Medulla oblongata (tissue), 1 donor: Measurements from ENCODE around the gene PAQR4.

Experiments
- DNase-seq: peaks from one replicate; pipeline ENCODE4 v3.0.0-alpha.2; 2015; ENCODE audit errors: extremely low spot score

PAQR4 gene

DNA sequence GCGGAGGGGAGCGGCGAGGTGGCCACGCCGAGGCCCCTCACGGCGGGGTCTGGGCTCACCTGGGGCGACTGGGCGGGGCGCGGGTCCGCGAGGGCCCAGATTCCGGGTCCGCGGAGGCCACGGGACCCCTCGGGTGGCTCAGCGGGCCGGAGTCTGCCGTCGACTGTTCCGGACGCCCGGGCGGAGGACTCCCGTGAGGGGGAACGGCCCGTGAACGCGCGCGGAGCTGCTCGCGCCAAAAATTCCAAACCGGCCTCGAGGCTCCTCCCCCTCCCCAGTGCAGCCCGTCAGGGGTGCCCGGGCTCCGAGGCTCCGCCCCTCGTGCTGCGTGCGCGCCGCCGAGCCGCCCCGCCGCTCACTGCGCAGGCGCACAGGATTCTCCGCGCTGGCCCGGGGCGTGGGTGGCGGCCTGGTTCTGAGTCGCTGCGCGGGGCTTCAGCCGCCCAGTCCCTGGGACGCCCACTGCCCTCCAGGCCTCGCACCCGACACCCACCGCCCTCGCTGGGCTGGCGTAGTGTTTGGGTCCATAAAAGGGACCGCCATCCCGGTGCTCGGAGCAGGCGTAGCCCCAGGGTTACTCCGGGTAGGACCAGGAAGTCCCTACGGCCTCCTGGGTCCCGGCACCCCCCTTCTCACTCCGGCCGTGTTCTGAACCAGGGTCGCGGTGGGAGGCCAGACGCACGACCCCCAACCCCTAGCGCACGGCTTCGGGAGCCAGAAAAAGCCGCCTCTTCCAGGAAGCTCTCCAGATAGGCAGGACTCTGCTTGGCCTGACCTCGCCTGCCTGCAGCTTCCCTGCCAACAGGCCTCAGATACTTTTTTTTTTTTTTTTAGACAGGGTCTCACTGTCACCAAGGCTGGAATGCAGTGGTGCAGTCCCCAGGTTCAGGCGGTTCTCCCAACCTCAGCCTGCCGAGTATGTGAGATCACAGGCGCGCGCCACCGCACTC is 11.4 kb downstream of the PAQR4 start, which contains the start of gene PKMYT1:
Gene PKMYT1 (minus strand): TSS at position 220 of the 950 bp plus-strand sequence. CDS start 789 bp downstream, outside the sequence.
- peak; percentile 92 for DNase-seq

DNA sequence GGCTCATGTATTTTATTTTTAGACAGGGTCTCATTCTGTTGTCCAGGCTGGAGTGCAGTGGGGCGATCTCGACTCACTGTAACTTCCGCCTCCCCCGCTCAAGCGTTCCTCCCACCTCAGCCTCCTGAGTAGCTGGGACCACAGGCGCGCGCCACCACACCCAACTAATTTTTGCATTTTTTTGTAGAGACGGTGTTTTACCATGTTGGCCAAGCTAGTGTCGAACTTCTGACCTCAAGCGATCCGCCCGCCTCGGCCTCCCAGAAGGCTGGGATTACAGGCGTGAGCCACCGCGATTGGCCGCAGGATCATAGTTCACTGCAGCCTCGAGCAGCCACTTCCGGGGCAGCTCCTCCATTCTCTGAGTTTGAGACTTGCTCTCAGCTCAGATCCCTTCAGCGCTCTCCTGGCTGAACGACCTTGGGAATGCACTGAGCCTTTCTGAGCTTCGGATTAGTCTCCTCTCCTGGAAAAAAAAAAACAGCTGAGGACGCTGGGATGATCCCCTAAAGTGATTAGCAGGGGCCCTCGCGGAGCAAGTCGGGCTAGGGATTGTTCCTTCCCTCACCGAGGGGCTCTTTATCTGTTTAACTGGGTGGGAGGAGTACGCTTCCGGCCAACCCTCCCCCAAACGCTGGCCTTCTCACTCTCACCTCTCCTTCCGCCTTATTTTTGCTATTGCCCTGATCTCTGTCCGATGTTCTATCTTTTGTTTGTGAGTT is 12.2 kb downstream of the PAQR4 start:
- no peak for DNase-seq

DNA sequence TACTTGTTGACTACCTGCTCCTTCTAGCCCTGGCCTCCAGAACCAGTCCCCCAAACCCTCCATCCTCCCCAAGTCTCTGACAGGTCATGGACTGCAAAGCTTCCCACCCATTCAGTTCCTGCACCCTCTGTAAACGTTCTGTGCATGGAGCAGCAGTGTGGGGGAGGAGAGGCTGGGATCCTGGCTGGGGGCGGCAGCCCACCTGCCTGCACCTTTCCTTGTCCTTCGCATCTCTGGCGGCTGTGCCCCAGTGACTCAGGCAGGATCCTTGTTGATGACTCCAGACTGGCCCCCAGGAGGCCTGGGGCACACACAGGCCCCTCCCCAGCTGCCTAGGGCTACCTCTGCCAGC is 12.7 kb downstream of the PAQR4 start:
- DNase-seq: no peak

DNA sequence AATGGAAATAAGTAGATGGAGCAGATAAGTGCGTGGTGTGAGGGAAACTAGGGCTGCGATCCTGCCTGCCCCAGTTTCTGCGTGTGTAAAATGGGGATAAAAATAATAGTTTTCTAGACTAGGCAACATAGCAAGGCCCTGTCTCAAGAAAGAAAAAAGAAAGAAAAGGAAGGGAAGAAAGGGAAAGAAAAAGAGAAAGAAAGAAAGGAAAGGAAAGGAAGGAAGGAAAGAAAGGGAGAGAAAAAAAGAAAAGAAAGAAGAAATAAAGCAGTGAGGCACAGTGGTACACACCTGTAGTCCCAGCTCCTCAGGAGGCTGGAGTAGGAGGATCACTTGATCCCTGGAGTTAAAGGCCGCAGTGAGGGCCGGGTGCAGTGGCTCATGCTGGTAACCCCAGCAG is 13.3 kb downstream of the PAQR4 start:
- no peak for DNase-seq

DNA sequence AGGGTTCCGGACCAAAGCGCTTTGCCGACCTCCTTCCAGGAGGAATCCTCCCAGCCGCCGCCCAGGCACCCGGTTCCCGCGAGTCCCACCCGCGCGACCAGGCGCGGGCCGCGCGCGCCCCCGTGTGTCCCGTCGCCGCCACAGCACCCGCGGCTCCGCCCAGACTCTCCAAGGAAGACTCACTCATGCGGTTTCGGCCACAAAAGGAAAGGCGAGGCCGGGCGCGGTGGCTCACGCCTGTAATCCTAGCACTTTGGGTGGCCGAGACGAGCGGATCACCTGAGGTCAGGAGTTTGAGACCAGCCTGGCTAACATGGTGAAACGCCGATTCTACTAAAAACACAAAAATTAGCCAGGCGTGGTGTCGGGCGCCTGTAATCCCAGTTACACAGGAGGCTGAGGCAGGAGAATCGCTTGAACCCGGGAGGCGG is 14.6 kb downstream of the PAQR4 start:
- peak; percentile 85 for DNase-seq

DNA sequence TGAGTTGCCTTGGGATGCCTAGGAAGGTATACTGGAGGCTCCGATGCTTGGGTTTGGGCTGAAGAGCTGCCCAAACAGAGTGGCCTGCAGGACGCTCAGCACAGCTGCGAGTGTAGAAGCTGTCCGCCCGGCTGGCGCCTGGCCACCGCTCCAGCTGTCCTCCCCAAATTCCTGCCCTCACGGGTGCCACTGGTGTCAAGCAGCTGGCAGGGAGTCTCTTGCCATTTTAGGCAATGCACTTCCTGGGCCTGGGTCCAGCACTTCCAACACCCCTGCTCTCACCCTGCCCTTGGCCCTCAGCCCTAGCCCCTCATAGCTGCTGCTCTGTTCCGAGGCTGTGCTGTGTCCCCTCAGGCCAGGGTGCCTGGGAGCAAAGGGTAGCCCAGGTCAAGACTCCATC is 16.3 kb downstream of the PAQR4 start:
- DNase-seq: no peak

DNA sequence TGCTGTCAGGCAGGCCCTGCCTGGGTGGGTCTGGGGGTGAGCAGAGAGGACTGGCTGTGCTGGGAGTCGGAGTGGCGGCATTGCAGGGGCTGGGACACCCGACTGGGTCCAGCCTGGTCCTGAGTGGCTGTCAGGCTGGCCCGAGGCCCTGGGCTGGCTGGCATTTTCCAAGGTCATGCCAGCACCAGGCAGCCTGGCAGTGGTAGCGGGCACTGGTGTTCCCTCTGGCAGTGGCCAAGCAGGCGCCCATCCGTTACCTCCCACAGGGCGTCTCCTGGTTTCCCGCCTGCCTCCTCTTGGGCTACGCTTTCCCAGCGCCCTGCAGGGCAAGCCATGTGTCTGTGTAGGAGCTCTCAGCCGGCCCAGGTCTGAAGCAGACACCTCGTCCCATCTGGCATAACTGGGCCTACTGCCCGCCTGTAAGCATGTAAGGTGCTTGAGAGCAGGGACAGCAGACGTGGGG is 16.8 kb downstream of the PAQR4 start:
- no peak for DNase-seq

DNA sequence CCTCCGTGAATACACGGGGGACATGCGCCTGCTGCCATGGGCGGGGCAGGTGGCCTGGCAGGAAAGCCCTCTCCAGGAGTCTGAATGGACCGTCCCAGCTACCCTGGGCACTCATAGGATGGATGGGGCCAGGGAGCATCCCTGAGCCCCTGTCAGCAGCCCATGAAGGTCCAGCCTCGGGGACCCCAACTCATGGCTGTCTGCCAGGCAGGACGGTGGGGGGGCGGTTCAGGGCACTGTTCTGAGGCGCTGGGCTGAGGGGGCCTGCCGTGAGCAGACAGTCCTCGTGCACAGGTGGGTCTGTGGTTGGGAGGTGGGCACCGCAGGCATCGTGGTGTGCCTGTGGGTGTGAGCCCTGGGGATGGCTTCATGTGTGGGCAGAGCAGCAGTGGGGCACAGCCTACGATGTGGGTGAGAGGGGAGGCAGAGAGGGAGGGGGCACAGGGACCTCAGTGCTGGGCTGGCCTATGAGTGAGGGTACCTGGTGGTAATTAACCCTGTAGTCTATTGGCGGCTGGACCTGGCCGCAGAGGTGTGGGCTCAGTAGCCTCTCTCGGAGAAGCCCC is 17.6 kb downstream of the PAQR4 start:
- DNase-seq: no peak

DNA sequence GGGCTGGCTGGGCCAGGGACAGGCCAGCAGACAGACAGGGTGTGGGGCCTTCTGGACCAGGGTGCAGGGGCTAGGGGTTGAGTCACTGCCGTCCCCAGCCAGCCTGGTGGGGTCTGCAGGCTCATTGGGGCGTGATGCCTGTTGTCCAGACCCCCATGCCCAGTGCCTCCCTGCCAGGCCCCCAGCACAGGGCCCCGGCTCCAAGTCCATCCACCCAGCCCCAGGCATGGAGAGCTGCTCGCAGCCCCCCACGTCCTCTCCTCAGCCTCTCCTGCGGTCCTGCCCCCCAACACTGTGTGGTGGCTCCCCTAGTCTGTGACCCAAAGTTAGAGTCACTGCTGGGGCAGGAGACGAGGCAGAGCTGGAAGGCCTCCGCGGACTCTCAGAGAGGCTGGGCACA is 18.1 kb downstream of the PAQR4 start:
- no peak for DNase-seq

DNA sequence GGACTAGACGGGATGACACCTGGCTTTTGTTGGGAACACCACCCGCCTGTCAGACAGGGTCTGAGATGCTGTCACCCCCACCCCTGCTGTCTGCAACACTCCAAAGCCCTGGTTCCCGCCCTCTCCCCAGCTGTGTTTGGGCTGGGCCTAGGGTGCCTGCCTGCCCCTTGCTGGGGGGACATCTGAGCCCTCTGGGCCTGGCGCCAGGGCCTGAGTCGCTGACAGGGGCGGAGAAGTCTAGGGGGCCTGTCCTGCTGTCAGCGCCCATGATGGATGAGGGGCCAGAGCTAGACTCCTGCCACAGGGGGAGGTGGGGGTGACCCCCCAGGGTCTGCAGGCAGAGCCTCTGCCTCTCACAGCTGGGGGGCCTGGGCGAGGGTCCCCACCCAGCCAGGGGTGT is 18.7 kb downstream of the PAQR4 start:
- DNase-seq: no peak

DNA sequence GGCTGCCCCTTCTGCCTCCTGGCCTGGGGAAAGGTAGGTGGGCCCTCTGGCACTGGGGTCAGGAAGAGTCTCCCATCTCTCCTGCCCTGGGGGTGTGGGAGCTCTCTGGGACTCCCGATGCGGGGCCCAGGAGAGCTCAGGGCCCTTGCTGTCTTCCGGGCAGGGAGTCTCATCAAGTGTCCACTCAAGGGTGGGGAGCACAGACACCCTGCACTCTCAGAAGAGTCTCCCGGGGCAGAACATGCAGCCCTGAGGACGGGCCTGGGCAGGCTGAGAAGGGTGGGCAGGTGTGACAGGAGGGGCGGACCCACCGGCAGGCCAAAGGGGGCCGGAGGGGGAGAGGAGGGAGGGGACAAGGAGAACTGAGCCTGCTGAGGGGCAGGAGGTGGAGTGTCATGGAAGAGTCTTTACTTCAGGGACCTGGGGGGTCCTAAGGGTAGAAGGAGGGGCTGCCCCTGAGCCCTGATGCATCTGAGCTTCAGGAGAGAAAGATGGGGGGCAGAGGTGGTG is 19.5 kb downstream of the PAQR4 start:
- DNase-seq: no peak

DNA sequence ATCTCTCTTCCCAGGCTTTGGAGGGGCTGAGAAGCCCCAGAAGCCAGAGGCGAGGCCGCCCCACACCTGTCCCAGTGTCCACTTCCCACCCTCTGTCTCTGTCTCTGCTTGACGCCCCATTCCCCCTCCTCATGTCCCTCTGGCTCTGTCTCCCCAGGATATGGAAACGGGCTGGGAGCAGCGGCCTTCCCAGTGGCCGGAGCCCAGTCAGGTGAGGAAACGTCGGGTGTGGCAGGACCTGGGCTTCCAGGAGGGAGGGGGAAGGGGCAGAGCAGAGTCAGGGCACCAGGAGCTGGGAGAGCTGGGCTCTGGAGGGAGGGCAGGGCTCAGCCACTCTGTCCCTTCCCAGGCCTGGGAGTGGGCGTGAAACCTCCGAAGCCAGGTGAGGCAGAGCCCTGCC is 21.7 kb downstream of the PAQR4 start:
- no peak for DNase-seq

DNA sequence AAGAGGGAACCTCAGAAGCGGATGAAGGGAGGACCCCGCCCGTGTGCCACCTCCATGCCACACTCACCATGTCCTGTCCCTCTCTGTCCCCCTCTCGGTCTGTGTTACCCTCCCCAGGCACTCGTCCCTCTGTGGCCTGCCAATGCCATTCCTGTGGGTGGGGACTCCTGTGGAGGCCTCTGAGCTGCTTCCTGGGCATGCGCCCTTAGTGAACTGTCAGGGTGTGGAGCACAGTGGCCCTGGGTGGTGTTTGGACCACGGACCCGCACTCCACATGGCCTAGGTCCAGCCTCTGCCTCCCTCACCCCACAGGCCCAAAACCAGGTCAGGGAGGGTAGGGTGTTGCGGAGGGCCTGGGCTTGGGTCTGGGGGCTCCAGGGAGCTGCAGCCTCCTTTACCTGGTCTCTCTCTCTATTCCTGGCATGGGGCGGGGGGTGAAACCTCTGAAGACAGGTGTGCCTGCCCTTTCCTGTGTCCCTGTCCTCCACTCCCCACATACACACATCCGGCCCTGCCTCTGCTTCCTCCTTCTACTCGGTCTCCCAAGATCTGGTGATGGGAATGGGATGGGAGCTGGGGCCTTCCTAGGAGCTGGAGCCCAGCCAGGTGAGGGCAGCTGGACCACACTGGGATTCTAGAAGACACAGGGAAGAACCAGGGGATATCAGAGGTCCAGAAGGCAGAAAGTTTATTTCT is 22.6 kb downstream of the PAQR4 start:
- no peak for DNase-seq

DNA sequence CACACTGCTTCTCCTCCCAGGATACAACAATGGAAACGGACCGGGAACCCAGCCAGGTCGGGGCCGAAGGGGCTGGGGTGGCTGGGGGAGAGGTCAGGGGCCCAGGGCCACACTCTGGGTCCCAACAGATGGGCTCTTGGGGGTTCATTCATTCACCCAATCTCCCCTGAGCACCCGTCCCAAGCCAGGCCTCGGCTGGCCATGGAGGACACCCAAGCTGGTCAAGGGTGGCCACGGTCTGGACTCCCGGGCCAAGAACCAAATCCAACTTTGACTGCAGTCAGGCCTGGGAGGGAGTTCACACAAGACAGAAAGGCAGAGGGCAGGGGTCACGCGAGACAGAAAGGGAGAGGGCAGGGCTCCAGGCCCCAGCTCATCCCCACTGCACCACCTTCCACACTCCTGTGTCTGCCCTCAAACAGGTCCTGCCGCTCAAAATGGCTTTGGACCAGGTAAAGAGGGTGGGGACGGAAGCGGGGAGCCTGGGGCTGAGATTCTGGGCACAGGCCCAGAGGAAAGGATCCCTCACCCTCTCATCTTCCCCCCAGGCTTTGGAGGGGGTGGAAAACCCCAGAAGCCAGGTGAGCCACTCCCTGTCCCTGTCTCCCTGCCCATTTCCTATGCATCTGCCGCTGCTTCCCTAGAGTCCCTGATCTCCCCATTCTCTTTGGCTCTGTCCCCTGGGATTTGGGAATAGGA is 23.4 kb downstream of the PAQR4 start:
- no peak for DNase-seq

DNA sequence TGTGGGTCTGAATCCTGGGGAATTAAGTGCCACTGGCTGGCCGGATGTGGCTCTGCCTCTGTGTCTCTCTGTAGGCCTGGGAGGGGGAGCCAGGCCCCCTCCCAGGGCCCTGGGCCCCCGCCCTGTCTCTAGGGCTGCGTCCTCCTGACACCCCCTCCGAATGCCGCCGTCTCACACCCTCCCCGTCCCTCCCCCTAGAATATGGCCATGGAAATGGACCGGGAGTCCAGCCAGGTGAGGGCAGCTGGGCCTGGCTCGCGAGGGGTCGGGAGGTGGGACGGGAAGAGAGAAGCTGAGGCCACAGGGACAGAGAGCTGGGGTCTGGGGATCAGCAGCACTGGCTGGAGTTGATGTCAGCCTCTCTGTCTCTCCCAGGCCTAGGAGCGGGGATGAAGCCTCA is 27.1 kb downstream of the PAQR4 start:
- DNase-seq: no peak

DNA sequence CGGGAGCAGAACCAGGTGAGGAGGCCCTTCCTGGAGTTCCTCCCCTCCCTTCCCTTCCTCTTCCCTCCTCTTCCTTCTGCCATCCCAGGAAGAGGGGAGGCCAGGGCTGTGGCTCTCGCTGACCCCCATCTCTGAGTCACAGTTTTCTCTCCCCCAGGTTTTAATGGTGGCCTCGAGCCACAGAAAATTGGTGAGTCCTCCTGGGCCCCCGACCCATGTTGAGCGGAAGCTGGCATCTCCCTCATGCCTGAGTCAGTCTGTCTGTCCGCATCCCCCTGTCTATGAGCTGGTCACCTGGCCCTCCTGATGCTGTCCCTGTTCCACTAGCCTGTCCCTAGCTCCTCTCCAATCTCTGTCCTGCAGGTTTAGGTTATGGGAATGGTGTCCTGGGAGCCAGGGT is 30.8 kb downstream of the PAQR4 start:
- no peak for DNase-seq

DNA sequence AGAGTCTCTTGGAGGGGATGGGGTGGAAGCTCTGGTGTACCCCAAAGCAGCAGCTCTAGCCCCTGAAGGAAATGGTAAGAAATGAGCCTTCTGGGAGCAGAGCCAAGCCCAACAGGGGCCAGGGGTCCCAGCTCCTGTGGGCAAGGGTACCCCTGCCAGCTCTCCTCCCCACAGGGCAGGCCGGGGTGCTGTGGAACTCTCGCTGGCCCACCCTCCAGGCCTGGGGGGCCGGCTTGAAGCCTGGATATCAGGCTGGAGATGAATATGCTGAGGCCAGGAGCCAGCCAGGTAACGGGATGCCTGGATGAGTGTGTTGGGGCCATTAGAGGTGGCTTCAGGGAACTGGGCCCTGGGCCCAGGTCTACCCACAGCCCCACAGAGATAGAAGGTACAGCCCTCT is 31.4 kb downstream of the PAQR4 start:
- DNase-seq: no peak

DNA sequence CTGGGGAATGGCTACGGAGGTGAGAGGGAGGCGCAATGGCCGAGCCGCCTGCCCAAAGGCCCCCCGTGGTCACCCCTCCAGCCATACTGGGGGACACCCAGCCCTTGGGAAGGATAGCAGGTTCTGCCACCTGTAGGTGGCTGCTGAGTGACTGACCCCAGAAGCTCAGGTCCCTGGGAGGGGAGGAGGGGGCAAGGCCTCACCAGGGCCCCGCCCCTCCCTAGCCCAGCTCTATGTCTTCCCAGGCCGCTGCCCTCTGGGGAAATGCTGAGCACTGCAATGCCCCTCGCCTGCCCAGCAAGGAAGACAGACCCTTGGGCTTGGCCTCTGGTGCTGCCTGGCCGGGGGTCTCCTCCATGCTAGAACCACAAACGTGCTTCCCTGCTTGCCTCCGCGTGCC is 32.2 kb downstream of the PAQR4 start:
- DNase-seq: no peak

DNA sequence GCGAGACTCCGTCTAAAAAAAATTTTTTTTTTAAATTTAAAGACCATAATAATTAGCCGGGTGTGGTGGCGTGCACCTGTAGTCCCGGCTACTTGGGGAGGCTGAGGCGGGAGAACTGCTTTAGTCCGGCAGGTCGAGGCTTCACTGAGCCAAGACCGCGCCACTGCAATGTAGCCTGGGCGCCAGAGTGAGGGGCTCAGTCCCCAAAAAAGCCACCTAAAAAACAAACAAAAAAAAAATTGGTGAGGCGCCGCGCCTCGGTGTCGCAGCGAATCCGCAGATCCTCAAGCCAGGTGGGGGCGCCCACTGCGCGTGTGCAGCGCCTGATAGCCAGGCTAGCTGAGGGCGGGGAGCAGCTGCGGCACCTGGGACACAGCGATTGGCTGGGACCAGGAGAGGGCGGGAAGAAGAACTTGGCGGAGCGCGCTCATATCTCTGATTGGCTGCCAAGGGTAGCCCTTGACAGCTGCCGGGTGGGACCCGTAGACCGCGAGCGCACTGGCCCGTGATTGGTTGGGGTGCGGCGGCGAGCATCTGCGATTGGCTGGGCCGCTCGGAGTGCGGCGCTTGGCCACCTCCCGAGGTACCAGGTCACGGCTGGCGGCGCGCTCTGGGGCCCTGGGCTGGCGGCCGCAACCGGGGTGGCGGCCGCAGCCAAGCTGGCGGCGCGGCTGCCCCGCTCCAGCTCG is 34.6 kb downstream of the PAQR4 start:
- peak; percentile 99 for DNase-seq

DNA sequence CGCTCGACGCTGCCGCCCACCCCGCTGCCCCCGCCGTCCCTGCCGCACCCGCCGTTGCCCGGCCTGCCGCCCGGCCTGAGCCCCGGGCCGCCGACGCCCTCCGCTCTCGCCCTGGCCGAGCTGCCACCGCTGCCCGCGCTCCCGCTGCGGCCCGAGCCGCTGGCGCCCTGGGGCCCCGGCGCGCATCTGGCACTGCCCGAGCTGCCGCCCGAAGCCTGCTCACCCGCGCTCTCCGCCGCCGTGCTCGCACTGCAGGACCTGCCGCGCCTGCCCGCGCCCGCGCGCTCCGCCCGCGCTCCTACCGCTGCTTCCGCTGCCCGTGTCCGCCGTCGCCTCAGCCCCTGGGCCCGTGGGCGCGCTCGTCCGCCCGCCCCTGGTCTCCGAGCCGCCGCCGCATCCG is 35.2 kb downstream of the PAQR4 start:
- no peak for DNase-seq
